ENCODE measurements around the gene MLLT3. TPM values are rescaled to one million over a fixed set of nuclear protein-coding genes. Genes with fewer than 3 reads are reported as not detected.

Gene MLLT3
- total RNA-seq, 2 donors from 2014 or later: 8.1 to 9.6 TPM

DNA sequence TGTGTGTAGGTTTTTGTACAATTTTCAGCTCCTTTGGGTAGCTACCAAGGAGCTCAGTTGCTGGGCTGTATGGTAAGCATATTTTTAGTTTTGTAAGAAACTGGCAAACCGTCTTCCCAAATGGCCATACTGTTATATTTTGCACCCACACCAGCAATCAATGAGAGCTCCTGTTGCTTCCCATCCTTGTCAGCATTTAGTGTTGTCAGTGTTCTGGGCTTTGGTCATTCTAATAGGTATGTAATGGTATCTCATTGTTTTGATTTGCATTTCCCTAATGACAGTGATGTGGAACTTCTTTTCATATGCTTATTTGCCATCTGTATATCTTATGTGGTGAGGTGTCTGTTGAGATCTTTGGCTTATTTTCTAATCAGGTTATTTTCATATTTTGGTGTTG lies 320.1 kb downstream of the MLLT3 start:
- Histone ChIP-seq H3K27ac (no peak overlapping the region), H3K4me3 (no peak overlapping the region), H3K36me3 (no peaks in the 10 kb centered on the region), H3K27me3 (replicated peaks; ENCODE audit: insufficient read depth) (no peaks in the 10 kb centered on the region), H3K4me1 (ENCODE audit: control insufficient read depth in 1 of 2, low read depth in 2 of 2) (no peaks in the 10 kb centered on the region), H3K9me3 (no peaks in the 10 kb centered on the region)
- DNase-seq (ENCODE audit: low spot score) (no peak), ATAC-seq (ENCODE audit: insufficient number of reproducible peaks, low FRiP score, low read depth) (no peak)
- TF ChIP-seq, protein P1, sequence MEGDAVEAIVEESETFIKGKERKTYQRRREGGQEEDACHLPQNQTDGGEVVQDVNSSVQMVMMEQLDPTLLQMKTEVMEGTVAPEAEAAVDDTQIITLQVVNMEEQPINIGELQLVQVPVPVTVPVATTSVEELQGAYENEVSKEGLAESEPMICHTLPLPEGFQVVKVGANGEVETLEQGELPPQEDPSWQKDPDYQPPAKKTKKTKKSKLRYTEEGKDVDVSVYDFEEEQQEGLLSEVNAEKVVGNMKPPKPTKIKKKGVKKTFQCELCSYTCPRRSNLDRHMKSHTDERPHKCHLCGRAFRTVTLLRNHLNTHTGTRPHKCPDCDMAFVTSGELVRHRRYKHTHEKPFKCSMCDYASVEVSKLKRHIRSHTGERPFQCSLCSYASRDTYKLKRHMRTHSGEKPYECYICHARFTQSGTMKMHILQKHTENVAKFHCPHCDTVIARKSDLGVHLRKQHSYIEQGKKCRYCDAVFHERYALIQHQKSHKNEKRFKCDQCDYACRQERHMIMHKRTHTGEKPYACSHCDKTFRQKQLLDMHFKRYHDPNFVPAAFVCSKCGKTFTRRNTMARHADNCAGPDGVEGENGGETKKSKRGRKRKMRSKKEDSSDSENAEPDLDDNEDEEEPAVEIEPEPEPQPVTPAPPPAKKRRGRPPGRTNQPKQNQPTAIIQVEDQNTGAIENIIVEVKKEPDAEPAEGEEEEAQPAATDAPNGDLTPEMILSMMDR (IDR thresholded peaks at IDR 0.05): no peak

- TF ChIP-seq, protein P1 (IDR thresholded peaks at IDR 0.05): no peak
- no peak overlapping the region for H3K27ac ChIP-seq
- H3K9me3 ChIP-seq: no peaks in the 10 kb centered on the region
- no peaks in the 10 kb centered on the region for H3K4me1 ChIP-seq (ENCODE audit: control insufficient read depth in 1 of 2, low read depth in 2 of 2)
- DNase-seq (ENCODE audit: low spot score): no peak
- H3K27me3 ChIP-seq (replicated peaks; ENCODE audit: insufficient read depth): no peaks in the 10 kb centered on the region
- ATAC-seq (ENCODE audit: insufficient number of reproducible peaks, low FRiP score, low read depth): no peak
- no peaks in the 10 kb centered on the region for H3K36me3 ChIP-seq
- no peak overlapping the region for H3K4me3 ChIP-seq
Observed at GRCh38 chr9:20300430-20301115, 321.7 kb downstream of the MLLT3 start.

DNA sequence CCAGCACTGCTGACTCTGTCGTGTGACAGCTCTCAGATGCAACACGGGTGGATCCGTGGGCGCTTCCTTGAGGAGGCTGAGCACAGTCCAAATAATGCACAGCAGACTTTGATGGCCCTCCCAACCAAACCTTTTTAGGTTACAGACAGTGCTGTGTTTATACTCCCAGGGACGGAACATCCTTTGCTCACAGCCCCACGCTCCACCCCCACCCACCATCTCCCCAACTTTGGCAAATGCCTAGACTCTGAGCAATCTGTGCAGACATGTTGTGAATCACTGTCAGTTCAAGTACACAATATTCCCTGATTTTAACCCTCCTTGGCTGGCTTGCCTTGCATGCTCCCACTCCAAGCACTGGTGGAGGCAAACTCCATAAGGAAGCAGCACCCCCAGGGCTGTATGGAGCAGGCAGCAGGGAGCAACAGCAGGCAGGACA lies 324.6 kb downstream of the MLLT3 start:
- no peak overlapping the region for H3K4me3 ChIP-seq
- DNase-seq (ENCODE audit: low spot score) (no peak), ATAC-seq (ENCODE audit: insufficient number of reproducible peaks, low FRiP score, low read depth) (no peak)
- H3K4me1 ChIP-seq (ENCODE audit: control insufficient read depth in 1 of 2, low read depth in 2 of 2): no peaks in the 10 kb centered on the region
- H3K36me3 ChIP-seq: no peaks in the 10 kb centered on the region
- TF ChIP-seq, protein P1 (IDR thresholded peaks at IDR 0.05): no peak
- no peaks in the 10 kb centered on the region for H3K27me3 ChIP-seq (replicated peaks; ENCODE audit: insufficient read depth)
- no peak overlapping the region for H3K27ac ChIP-seq
- no peaks in the 10 kb centered on the region for H3K9me3 ChIP-seq

DNA sequence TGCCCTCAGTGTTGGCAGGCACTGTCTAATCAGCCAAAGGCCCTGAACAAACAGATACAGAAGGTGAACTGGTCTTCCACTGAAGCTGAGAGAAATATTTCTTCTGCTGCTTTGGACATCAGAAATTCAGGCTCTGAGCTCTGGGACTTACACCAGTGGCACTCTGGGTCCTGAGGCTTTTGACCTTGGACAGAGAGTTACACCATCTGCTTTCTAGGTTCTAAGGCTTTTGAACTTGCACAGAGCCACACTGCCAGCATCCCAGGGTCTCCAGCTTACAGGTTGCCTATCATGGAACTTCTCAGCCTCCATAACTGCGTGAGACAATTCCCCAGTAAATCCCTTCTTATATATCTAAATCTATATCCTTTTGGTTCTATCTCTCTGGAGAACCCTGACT lies 326.7 kb downstream of the MLLT3 start:
- Histone ChIP-seq H3K27ac (no peak overlapping the region), H3K36me3 (no peaks in the 10 kb centered on the region), H3K9me3 (no peaks in the 10 kb centered on the region), H3K4me3 (no peak overlapping the region), H3K27me3 (replicated peaks; ENCODE audit: insufficient read depth) (no peaks in the 10 kb centered on the region), H3K4me1 (ENCODE audit: control insufficient read depth in 1 of 2, low read depth in 2 of 2) (no peaks in the 10 kb centered on the region)
- ATAC-seq (ENCODE audit: insufficient number of reproducible peaks, low FRiP score, low read depth) (no peak), DNase-seq (ENCODE audit: low spot score) (no peak)
- TF ChIP-seq, protein P1 (IDR thresholded peaks at IDR 0.05): no peak

- no peaks in the 10 kb centered on the region for H3K27me3 ChIP-seq (replicated peaks; ENCODE audit: insufficient read depth)
- TF ChIP-seq, protein P1 (IDR thresholded peaks at IDR 0.05): no peak
- H3K4me1 ChIP-seq (ENCODE audit: control insufficient read depth in 1 of 2, low read depth in 2 of 2): no peaks in the 10 kb centered on the region
- no peak overlapping the region for H3K4me3 ChIP-seq
- no peak for ATAC-seq (ENCODE audit: insufficient number of reproducible peaks, low FRiP score, low read depth)
- no peak for DNase-seq (ENCODE audit: low spot score)
- no peaks in the 10 kb centered on the region for H3K36me3 ChIP-seq
- no peaks in the 10 kb centered on the region for H3K9me3 ChIP-seq
- H3K27ac ChIP-seq: no peak overlapping the region
Observed at GRCh38 chr9:20294046-20294750, 328.1 kb downstream of the MLLT3 start.
